IPS-18c (cell line): ENCODE data around the gene GAS2L2.
A peak's percentile ranks its signal among the peaks of the same experiment; 100 is the strongest.

Source experiments
- H3K4me3 ChIP-seq: 2 replicates; pipeline ENCODE4 v1.7.0; 2013; ENCODE audit warnings: low read depth, mild to moderate bottlenecking, low read length, moderate library complexity; ENCODE audit not compliant: insufficient read depth
- H3K9me3 ChIP-seq: one replicate; pipeline ENCODE4 v1.6.1; 2013; ENCODE audit warnings: mild to moderate bottlenecking, low read length, moderate library complexity; ENCODE audit not compliant: control insufficient read depth, insufficient read depth

The GAS2L2 gene

GRCh38 chr17:35738519-35739133 lies 14.4 kb downstream of the GAS2L2 start:
- Histone ChIP-seq H3K9me3 (peaks cover 2% of the 10 kb centered on the region), H3K4me3 (no peak overlapping the region)

GRCh38 chr17:35736236-35736635 lies 16.8 kb downstream of the GAS2L2 start:
- Histone ChIP-seq H3K9me3 (peaks cover 2% of the 10 kb centered on the region), H3K4me3 (no peak overlapping the region)

- Histone ChIP-seq H3K4me3 (no peak overlapping the region), H3K9me3 (no peaks in the 10 kb centered on the region)
These were observed 17.8 kb downstream of the GAS2L2 start for GRCh38 chr17:35735036-35735805.

- Histone ChIP-seq H3K4me3 (no peak overlapping the region), H3K9me3 (no peaks in the 10 kb centered on the region)
These were observed 18.6 kb downstream of the GAS2L2 start for GRCh38 chr17:35734396-35734795.

- H3K4me3 ChIP-seq = no peak overlapping the region
- no peaks in the 10 kb centered on the region for H3K9me3 ChIP-seq
These were observed 19.7 kb downstream of the GAS2L2 start for GRCh38 chr17:35733366-35733765.

GRCh38 chr17:35732806-35733136 lies 20.3 kb downstream of the GAS2L2 start:
- Histone ChIP-seq H3K9me3 (no peaks in the 10 kb centered on the region), H3K4me3 (peak overlapping the region; percentile 78; the same call in 1 of the 2 replicates)

- no peaks in the 10 kb centered on the region for H3K9me3 ChIP-seq
- peak overlapping the region; percentile 78 for H3K4me3 ChIP-seq
These were observed 20.9 kb downstream of the GAS2L2 start for GRCh38 chr17:35731917-35732805.

GRCh38 chr17:35731239-35731916 lies 21.7 kb downstream of the GAS2L2 start, which contains the start of gene RASL10B:
Gene RASL10B (plus strand): TSS chr17:35731639. CDS start chr17:35735185, 3,546 bp downstream.
- Histone ChIP-seq H3K4me3 (peak within 1 kb of the TSS; percentile 78), H3K9me3 (no peaks in the 10 kb centered on the region)

- H3K9me3 ChIP-seq = no peaks in the 10 kb centered on the region
- no peak overlapping the region for H3K4me3 ChIP-seq
These were observed 22.5 kb downstream of the GAS2L2 start for GRCh38 chr17:35730400-35731005.

GRCh38 chr17:35729405-35729833 lies 23.6 kb downstream of the GAS2L2 start:
- no peaks in the 10 kb centered on the region for H3K9me3 ChIP-seq
- H3K4me3 ChIP-seq = no peak overlapping the region

GRCh38 chr17:35728551-35728950 lies 24.5 kb downstream of the GAS2L2 start:
- Histone ChIP-seq H3K9me3 (no peaks in the 10 kb centered on the region), H3K4me3 (no peak overlapping the region)

GRCh38 chr17:35727635-35728034 lies 25.4 kb downstream of the GAS2L2 start:
- H3K4me3 ChIP-seq = no peak overlapping the region

GRCh38 chr17:35726953-35727460 lies 26.0 kb downstream of the GAS2L2 start:
- Histone ChIP-seq H3K4me3 (no peak overlapping the region), H3K9me3 (no peaks in the 10 kb centered on the region)

More at GRCh38 chr17:35727635-35728034, 25.4 kb downstream of the GAS2L2 start:
- H3K9me3 ChIP-seq = no peaks in the 10 kb centered on the region

- Histone ChIP-seq H3K9me3 (no peaks in the 10 kb centered on the region), H3K4me3 (no peak overlapping the region)
These were observed 26.7 kb downstream of the GAS2L2 start for GRCh38 chr17:35726127-35726952.

GRCh38 chr17:35725802-35726126 lies 27.3 kb downstream of the GAS2L2 start:
- Histone ChIP-seq H3K9me3 (no peaks in the 10 kb centered on the region), H3K4me3 (no peak overlapping the region)

- Histone ChIP-seq H3K4me3 (no peak overlapping the region), H3K9me3 (no peaks in the 10 kb centered on the region)
These were observed 28.0 kb downstream of the GAS2L2 start for GRCh38 chr17:35725058-35725457.
